Ascending aorta (tissue), 2 donors: Measurements from ENCODE around the gene KRT37. TPM values are rescaled to one million over a fixed set of nuclear protein-coding genes. Genes with fewer than 3 reads are reported as not detected.

ENCODE experiments used
- DNase-seq, 2 donors: peaks; one replicate each; pipeline ENCODE4 v3.0.0-alpha.2; 2019; ENCODE audit warnings: low spot score in 2 of 2
- H3K27ac ChIP-seq, 2 donors: fragments of 200-600 bp; sonication (generic); one replicate each; pipeline ENCODE4 v1.5.1; 2016 to 2017; ENCODE audit warnings: mild to moderate bottlenecking in 1 of 2
- H3K27me3 ChIP-seq: fragments of 200-600 bp; sonication (generic); one replicate; pipeline ENCODE4 v1.5.1; 2017
- H3K36me3 ChIP-seq, 2 donors: fragments of 200-600 bp; sonication (generic); one replicate each; pipeline ENCODE4 v1.5.1; 2016
- H3K4me1 ChIP-seq, 2 donors: fragments of 200-600 bp; sonication (generic); one replicate each; pipeline ENCODE4 v1.5.1; 2016 to 2017; ENCODE audit warnings: mild to moderate bottlenecking in 1 of 2
- H3K4me3 ChIP-seq, 2 donors: fragments of 200-600 bp; sonication (generic); one replicate each; pipeline ENCODE4 v1.5.1; 2016 to 2017; ENCODE audit warnings: mild to moderate bottlenecking in 1 of 2
- H3K9me3 ChIP-seq, 2 donors: fragments of 200-600 bp; sonication (generic); one replicate each; pipeline ENCODE4 v1.5.1; 2016
- intact Hi-C: fragments of 100-400 bp; cut with DNase I; formaldehyde crosslinking; loops from one replicate; pipeline ENCODE4 v1.15.1; 2023
- total RNA-seq: library from RNA; depleted of rRNA; stranded (reverse); fragments of >200 nt; gene quantifications from one replicate; pipeline ENCODE4 v1.1.0, GENCODE V29; 2016
- TF ChIP-seq, protein P1 (sequence below), 3 experiments: fragments of 200-600 bp in 2 of 3; fragments of 450-650 bp in 1 of 3; sonication (generic) in 2 of 3; IDR thresholded peaks; one replicate each; pipeline ENCODE4 v1.5.1; 2016 to 2019; ENCODE audit warnings: antibody characterized with exemption in 3 of 3, mild to moderate bottlenecking in 1 of 3, moderate library complexity in 1 of 3

Gene KRT37
- total RNA-seq, 1 donor from 2014 or later: not detected

DNA sequence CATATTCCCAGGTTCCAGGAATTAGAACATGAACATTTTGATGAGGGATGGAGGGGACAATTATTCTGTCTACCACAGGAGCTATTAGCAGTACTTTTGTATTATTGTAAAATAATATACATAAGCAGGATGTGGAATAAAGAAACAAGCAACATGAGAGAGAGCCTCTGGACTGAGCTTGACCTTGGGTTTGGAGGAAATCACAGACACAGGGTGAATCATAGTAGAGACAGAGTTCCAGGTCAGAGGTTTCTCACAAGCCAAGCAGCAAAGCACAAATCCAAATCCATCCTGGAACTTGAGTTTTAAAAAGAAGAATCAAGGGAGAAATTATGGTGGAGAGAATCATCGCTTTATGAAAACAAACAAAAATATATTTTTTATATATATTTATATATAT is 32.1 kb downstream of the KRT37 start:
- no peaks in the 10 kb centered on the region for H3K27me3 ChIP-seq
- H3K36me3 ChIP-seq: no peaks in the 10 kb centered on the region
- H3K9me3 ChIP-seq: peaks cover 0 to 6% of the 10 kb centered on the region in 2 donors
- H3K4me3 ChIP-seq: no peak overlapping the region
- intact Hi-C loops: no loop called here
- H3K4me1 ChIP-seq: no peaks in the 10 kb centered on the region
- TF ChIP-seq, protein P1, sequence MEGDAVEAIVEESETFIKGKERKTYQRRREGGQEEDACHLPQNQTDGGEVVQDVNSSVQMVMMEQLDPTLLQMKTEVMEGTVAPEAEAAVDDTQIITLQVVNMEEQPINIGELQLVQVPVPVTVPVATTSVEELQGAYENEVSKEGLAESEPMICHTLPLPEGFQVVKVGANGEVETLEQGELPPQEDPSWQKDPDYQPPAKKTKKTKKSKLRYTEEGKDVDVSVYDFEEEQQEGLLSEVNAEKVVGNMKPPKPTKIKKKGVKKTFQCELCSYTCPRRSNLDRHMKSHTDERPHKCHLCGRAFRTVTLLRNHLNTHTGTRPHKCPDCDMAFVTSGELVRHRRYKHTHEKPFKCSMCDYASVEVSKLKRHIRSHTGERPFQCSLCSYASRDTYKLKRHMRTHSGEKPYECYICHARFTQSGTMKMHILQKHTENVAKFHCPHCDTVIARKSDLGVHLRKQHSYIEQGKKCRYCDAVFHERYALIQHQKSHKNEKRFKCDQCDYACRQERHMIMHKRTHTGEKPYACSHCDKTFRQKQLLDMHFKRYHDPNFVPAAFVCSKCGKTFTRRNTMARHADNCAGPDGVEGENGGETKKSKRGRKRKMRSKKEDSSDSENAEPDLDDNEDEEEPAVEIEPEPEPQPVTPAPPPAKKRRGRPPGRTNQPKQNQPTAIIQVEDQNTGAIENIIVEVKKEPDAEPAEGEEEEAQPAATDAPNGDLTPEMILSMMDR (IDR thresholded peaks at IDR 0.05): no peak
- H3K27ac ChIP-seq: no peak overlapping the region
- no peak for DNase-seq

DNA sequence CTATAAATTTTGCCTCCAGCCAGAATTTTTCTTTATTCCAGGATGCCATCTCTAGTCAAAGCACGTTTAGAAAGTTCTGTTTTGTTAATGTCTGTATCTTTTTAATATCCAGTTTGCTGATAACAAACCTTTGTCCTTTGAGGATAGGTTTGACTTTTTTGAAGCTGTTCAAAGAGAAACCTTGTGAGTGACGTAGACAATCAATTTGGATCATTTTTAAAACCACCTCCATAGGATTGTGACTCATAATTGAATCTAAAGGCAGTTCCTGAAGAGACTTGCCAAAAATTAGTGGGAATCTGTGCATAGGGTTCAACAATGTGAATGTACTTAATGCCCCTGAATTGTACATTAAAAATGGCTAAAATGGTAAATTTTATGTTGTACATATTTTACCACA is 32.9 kb downstream of the KRT37 start:
- DNase-seq: no peak
- Histone ChIP-seq H3K4me1 (no peaks in the 10 kb centered on the region), H3K36me3 (no peaks in the 10 kb centered on the region), H3K27me3 (no peaks in the 10 kb centered on the region), H3K27ac (no peak overlapping the region), H3K9me3 (peaks cover 0 to 14% of the 10 kb centered on the region in 2 donors), H3K4me3 (no peak overlapping the region)
- TF ChIP-seq, protein P1 (IDR thresholded peaks at IDR 0.05): no peak
- intact Hi-C loops: no loop called here

DNA sequence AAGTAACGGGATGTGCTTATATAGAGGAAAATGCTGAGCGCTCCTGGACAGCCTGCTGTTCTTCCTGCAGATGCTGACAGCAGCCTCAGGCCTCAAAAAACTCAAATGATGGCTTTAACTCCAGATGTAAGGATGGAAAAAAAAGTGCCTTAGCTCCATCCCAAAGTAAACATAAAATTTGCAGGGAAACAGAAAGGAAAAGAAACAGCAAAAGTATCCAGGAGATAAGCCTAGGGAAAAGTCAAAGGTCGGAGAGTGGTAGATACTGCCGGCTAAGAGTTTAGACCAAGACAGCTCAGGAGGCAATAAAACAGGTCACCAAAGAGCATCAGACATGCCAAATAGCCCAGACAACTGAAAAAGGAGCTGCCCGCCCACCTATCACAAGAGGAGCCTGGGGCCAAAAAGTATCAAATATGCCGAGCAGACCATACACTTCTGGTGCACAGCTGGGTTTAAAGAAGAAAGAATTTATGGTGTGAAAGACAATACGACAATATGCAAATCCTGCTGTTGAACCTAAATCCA is 33.9 kb downstream of the KRT37 start:
- intact Hi-C loops: no loop called here
- no peaks in the 10 kb centered on the region for H3K27me3 ChIP-seq
- no peaks in the 10 kb centered on the region for H3K36me3 ChIP-seq
- TF ChIP-seq, protein P1 (IDR thresholded peaks at IDR 0.05): no peak
- no peak overlapping the region for H3K4me3 ChIP-seq
- DNase-seq: no peak
- H3K4me1 ChIP-seq: no peaks in the 10 kb centered on the region
- H3K27ac ChIP-seq: no peak overlapping the region
- peaks cover 5 to 24% of the 10 kb centered on the region in 2 donors for H3K9me3 ChIP-seq

DNA sequence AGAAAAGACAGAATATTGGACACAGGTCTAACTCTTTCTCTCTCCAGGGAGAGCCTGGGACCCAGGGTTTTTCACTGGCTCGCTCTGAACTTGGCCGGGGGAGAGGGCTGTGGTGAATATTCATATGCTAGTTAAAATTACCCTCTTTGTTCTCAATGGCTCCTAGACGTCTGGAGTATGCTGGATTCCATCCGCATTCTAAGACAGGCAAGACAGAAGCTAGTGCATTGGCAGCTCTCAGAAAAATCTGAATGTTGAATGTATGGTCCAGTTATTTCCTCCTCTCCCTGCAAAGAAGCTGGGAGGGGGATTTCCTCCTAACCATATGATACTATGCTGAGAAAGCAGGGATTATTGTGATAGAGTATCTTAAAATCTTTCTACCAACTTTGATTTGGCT is 36.7 kb downstream of the KRT37 start:
- no peaks in the 10 kb centered on the region for H3K27me3 ChIP-seq
- no peak overlapping the region for H3K27ac ChIP-seq
- no peak overlapping the region for H3K4me3 ChIP-seq
- TF ChIP-seq, protein P1 (IDR thresholded peaks at IDR 0.05): no peak
- H3K4me1 ChIP-seq: no peaks in the 10 kb centered on the region
- H3K9me3 ChIP-seq: peaks cover 5 to 24% of the 10 kb centered on the region in 2 donors
- no peak for DNase-seq
- H3K36me3 ChIP-seq: no peaks in the 10 kb centered on the region
- intact Hi-C loops: no loop called here

DNA sequence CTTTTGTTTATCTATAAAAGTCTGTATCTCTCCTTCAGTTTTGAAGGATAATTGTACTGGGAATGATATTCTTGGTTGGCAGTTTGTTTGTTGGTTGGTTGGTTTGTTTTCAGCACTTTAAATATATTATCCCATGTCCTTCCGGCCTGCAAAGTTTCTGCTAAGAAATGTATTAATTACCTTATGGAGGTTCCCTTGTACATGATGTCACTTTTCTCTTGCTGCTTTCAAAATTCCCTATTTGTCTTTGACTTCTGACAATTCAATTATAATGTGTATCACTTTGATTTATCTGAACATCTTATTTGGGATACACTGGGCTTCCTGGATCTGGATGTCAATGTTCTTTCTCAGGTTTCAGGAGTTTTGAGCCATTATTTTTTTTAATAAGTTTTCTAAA is 38.2 kb downstream of the KRT37 start:
- H3K4me3 ChIP-seq: no peak overlapping the region
- intact Hi-C loops: no loop called here
- TF ChIP-seq, protein P1 (IDR thresholded peaks at IDR 0.05): no peak
- no peak overlapping the region for H3K27ac ChIP-seq
- peaks cover 5 to 24% of the 10 kb centered on the region in 2 donors for H3K9me3 ChIP-seq
- no peaks in the 10 kb centered on the region for H3K27me3 ChIP-seq
- no peaks in the 10 kb centered on the region for H3K4me1 ChIP-seq
- DNase-seq: no peak
- H3K36me3 ChIP-seq: no peaks in the 10 kb centered on the region

DNA sequence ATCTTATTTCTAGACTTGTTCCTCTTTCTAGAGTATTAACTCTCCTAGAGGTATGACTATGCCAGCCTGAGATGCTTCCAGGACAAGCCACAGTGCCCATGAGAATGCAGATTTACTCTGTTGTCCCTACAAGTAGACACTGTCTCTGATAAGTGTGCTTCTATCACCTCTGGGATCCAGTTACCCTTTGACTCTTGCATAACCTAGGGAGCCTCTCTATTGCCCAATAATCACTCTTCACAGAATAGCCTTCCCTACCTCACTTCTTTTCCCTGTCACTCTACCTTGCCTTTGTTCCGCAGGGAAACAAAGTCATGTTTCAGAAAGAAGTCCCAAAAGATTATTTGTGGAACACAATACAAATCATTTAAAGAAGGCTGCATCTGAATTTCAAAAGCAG is 40.7 kb downstream of the KRT37 start:
- H3K27ac ChIP-seq: no peak overlapping the region
- peaks cover 5 to 24% of the 10 kb centered on the region in 2 donors for H3K9me3 ChIP-seq
- H3K4me1 ChIP-seq: no peaks in the 10 kb centered on the region
- H3K27me3 ChIP-seq: no peaks in the 10 kb centered on the region
- H3K36me3 ChIP-seq: no peaks in the 10 kb centered on the region
- H3K4me3 ChIP-seq: no peak overlapping the region
- TF ChIP-seq, protein P1 (IDR thresholded peaks at IDR 0.05): no peak
- intact Hi-C loops: no loop called here
- DNase-seq: no peak
